OCI-LY7 (cell line): ENCODE measurements around the gene TPT1. TPM values are rescaled to one million over a fixed set of nuclear protein-coding genes. Genes with fewer than 3 reads are reported as not detected.
"Not testable (repeated sequence)": the region's sequence is repeated elsewhere in the genome, so short reads cannot be mapped to it uniquely, and the experiment has no call there.

Experiments used
- BruUV-seq: library from RNA; stranded (reverse); fragments of 400-500 nt; replicated peaks from 2 replicates; lab custom pipeline; 2021; lab: Mats Ljungman, UMichigan
- CTCF ChIA-PET: fragments of 300-600 bp; sonication (Branson Sonifier 250); formaldehyde crosslinking; loops from one replicate; lab custom pipeline; 2022; ENCODE audit warnings: antibody characterized with exemption; ENCODE audit not compliant: unreplicated experiment; lab: Charles Lee
- POLR2A ChIA-PET: fragments of 300-600 bp; sonication (Branson Sonifier 250); formaldehyde crosslinking; loops from one replicate; lab custom pipeline; 2022; ENCODE audit warnings: antibody characterized with exemption; lab: Charles Lee
- DNase-seq: peaks from one replicate; pipeline ENCODE4 v3.0.0-alpha.2; 2015; ENCODE audit warnings: low spot score
- H2AFZ ChIP-seq: fragments of 200-600 bp; sonication (generic), shearing (Covaris generic); 2 replicates; pipeline ENCODE4 v1.6.1; 2014; ENCODE audit warnings: mild to moderate bottlenecking, antibody characterized with exemption, low read length, moderate library complexity
- H3K27ac ChIP-seq: fragments of 200-600 bp; sonication (generic); 2 replicates; pipeline ENCODE4 v1.5.1; 2014; ENCODE audit warnings: mixed run types, low read depth, mild to moderate bottlenecking, moderate library complexity, low read length, inconsistent platforms; ENCODE audit not compliant: poor library complexity, severe bottlenecking
- H3K36me3 ChIP-seq: fragments of 200-600 bp; sonication (generic); 2 replicates; pipeline ENCODE4 v1.6.1; 2014; ENCODE audit warnings: mild to moderate bottlenecking, antibody characterized with exemption, low read length, moderate library complexity, mixed read lengths; ENCODE audit not compliant: insufficient read depth
- H3K4me1 ChIP-seq: fragments of 200-600 bp; sonication (generic); 2 replicates; pipeline ENCODE4 v1.5.1; 2014; ENCODE audit warnings: mild to moderate bottlenecking, low read length; ENCODE audit not compliant: insufficient read depth, poor library complexity, severe bottlenecking
- H3K4me2 ChIP-seq: fragments of 200-600 bp; sonication (generic); 2 replicates; pipeline ENCODE4 v1.6.1; 2014; ENCODE audit warnings: mild to moderate bottlenecking, low read length
- H3K4me3 ChIP-seq: fragments of 200-600 bp; sonication (generic); 2 replicates; pipeline ENCODE4 v1.5.1; 2014; ENCODE audit warnings: mild to moderate bottlenecking, low read depth, low read length; ENCODE audit not compliant: poor library complexity, severe bottlenecking
- H3K79me2 ChIP-seq: fragments of 200-600 bp; sonication (generic); 2 replicates; pipeline ENCODE4 v1.6.1; 2016; ENCODE audit warnings: low read depth, mild to moderate bottlenecking, low read length, moderate library complexity, mixed read lengths; ENCODE audit not compliant: insufficient read depth
- H3K9me2 ChIP-seq: fragments of 200-600 bp; sonication (generic); 2 replicates; pipeline ENCODE4 v1.6.1; 2016; ENCODE audit warnings: mild to moderate bottlenecking, low read length, mixed read lengths; ENCODE audit not compliant: insufficient read depth
- H3K9me3 ChIP-seq: fragments of 200-600 bp; sonication (generic); 2 replicates; pipeline ENCODE4 v1.6.1; 2014; ENCODE audit warnings: mild to moderate bottlenecking, mixed run types, low read length, mixed read lengths
- H4K20me1 ChIP-seq: fragments of 200-600 bp; sonication (generic); 2 replicates; pipeline ENCODE4 v1.6.1; 2014; ENCODE audit warnings: mild to moderate bottlenecking, antibody characterized with exemption, low read length, moderate library complexity, mixed read lengths; ENCODE audit not compliant: insufficient read depth
- EZH2phosphoT487 ChIP-seq: fragments of 200-600 bp; sonication (generic); IDR thresholded peaks from 2 replicates; pipeline ENCODE4 v1.6.1; 2018; ENCODE audit warnings: low read depth, borderline replicate concordance, mild to moderate bottlenecking, mixed run types, antibody characterized with exemption, low read length, moderate library complexity, mixed read lengths
- intact Hi-C: fragments of 100-400 bp; cut with micrococcal nuclease; formaldehyde crosslinking; loops from one replicate; pipeline ENCODE4 v1.10.0; 2022; ENCODE audit not compliant: unreplicated experiment
- total RNA-seq, 2 experiments: library from RNA; depleted of rRNA in 1 of 2; stranded (reverse); fragments of >200 nt in 1 of 2; shearing (Covaris generic) in 1 of 2; gene quantifications; 2 replicates each; pipeline ENCODE4 v1.2.3, GENCODE V29; 2014 to 2022
- TF ChIP-seq, protein P1 (sequence below): fragments of 200-600 bp; sonication (generic); conservative IDR thresholded peaks from 2 replicates; pipeline ENCODE4 v1.5.1; 2014; ENCODE audit warnings: mild to moderate bottlenecking, antibody characterized with exemption, low read length, moderate library complexity, mixed read lengths

TPT1 gene
- total RNA-seq, 2 experiments from 2014 or later: 1,996 to 2,337 TPM

DNA sequence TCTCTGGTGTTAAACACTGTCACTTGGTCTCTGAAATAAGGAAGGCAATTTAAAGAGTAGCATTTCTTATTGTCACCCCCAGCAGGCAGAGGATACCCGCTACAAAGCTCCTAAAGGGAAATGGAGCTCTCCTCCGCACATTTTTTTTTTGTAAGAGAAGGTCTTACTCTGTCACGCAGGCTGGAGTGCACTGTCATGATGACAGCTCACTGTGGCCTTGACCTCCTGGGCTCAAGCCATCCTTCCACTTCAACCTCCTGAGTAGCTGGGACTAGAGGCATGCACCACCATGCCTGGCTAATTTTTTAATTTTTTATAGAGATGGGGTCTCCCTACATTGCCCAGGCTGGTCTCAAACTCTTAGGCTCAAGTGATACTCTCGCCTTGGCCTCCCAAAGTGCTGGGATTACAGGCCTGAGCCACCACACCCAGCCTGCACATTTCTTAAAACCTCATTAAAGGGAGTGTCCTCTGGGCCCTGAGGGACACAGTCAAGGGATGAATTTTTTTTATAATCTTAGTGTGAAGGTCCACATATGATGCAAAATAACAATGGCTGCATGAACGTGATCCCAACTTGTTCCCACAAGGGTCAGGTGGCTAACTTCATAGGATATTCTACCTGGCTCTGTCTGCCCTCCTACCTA lies 45.0 kb upstream of the TPT1 start:
- DNase-seq: no peak
- no peak overlapping the region for H3K4me3 ChIP-seq
- no peak overlapping the region for H3K27ac ChIP-seq
- H2AFZ ChIP-seq: no peak overlapping the region
- ChIA-PET POLR2A (interaction anchor here (0.8 kb wide), 1 partner anchor 56 kb away, joined by 3 read pairs; no protein-coding TSS in a partner anchor), CTCF (no interaction called here)
- no peaks in the 10 kb centered on the region for H3K79me2 ChIP-seq
- intact Hi-C loops: no loop called here
- H3K9me3 ChIP-seq: no peaks in the 10 kb centered on the region
- no peaks in the 10 kb centered on the region for H3K36me3 ChIP-seq
- TF ChIP-seq EZH2phosphoT487: no peak
- TF ChIP-seq, protein P1, sequence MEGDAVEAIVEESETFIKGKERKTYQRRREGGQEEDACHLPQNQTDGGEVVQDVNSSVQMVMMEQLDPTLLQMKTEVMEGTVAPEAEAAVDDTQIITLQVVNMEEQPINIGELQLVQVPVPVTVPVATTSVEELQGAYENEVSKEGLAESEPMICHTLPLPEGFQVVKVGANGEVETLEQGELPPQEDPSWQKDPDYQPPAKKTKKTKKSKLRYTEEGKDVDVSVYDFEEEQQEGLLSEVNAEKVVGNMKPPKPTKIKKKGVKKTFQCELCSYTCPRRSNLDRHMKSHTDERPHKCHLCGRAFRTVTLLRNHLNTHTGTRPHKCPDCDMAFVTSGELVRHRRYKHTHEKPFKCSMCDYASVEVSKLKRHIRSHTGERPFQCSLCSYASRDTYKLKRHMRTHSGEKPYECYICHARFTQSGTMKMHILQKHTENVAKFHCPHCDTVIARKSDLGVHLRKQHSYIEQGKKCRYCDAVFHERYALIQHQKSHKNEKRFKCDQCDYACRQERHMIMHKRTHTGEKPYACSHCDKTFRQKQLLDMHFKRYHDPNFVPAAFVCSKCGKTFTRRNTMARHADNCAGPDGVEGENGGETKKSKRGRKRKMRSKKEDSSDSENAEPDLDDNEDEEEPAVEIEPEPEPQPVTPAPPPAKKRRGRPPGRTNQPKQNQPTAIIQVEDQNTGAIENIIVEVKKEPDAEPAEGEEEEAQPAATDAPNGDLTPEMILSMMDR: no peak
- no peaks in the 10 kb centered on the region for H3K9me2 ChIP-seq
- H3K4me1 ChIP-seq: no peaks in the 10 kb centered on the region
- H4K20me1 ChIP-seq: no peaks in the 10 kb centered on the region
- BruUV-seq: no TSS peak
- no peak overlapping the region for H3K4me2 ChIP-seq

- TF ChIP-seq, protein P1: no peak
- no peak for TF ChIP-seq EZH2phosphoT487
- Histone ChIP-seq H3K9me3 (no peaks in the 10 kb centered on the region), H4K20me1 (no peaks in the 10 kb centered on the region), H3K36me3 (no peaks in the 10 kb centered on the region), H3K9me2 (no peaks in the 10 kb centered on the region), H3K79me2 (no peaks in the 10 kb centered on the region), H2AFZ (no peak overlapping the region), H3K4me1 (no peaks in the 10 kb centered on the region), H3K27ac (no peak overlapping the region), H3K4me3 (no peak overlapping the region), H3K4me2 (no peak overlapping the region)
- ChIA-PET POLR2A (no interaction called here), CTCF (interaction anchor here (0.7 kb wide), 1 partner anchor 8 kb away, joined by 3 read pairs; no protein-coding TSS in a partner anchor)
- intact Hi-C loops: no loop called here
- DNase-seq: no peak
- BruUV-seq: no TSS peak
Measured at GRCh38 chr13:45385320-45385719, 44.3 kb upstream of the TPT1 start.

DNA sequence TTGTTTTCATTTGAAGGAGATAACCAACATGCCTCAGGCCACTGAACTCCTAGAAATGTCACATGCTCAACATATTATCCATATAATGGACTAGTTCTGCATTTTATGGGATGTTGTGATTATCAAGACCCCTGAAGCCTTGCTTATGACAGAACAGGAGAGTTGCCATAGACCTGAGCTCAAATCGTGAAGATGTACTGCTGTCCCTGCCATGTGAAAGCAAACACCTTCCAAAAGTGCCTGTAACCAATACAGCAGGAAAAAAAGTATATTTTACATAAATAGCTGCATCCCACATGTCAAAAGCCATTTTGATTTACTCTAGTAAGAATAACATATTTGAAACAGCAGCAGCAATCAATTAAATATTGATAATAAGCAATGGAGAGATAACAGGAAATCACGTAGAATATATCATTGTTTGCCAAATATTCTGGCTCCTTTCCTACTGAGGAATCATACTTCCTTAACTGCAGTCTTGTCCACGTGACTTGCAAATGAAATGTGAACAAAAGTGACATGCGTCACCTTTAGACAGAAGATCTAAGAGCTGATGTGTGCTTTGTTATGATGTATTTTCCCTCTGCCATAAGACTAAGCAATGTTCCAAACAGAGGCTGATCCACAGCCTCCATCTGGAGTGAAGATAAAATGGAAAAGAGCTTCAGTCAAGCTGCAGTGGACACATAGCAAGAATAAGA lies 43.6 kb upstream of the TPT1 start:
- Histone ChIP-seq H3K9me3 (no peaks in the 10 kb centered on the region), H4K20me1 (no peaks in the 10 kb centered on the region), H3K79me2 (no peaks in the 10 kb centered on the region), H3K9me2 (no peaks in the 10 kb centered on the region), H2AFZ (no peak overlapping the region), H3K4me3 (no peak overlapping the region), H3K27ac (no peak overlapping the region), H3K36me3 (no peaks in the 10 kb centered on the region), H3K4me1 (no peaks in the 10 kb centered on the region), H3K4me2 (no peak overlapping the region)
- CTCF ChIA-PET: interaction anchor here (0.7 kb wide), 1 partner anchor 9 kb away, joined by 3 read pairs; no protein-coding TSS in a partner anchor
- POLR2A ChIA-PET: no interaction called here
- intact Hi-C loops: no loop called here
- no peak for TF ChIP-seq EZH2phosphoT487
- TF ChIP-seq, protein P1: no peak
- no TSS peak for BruUV-seq
- no peak for DNase-seq

DNA sequence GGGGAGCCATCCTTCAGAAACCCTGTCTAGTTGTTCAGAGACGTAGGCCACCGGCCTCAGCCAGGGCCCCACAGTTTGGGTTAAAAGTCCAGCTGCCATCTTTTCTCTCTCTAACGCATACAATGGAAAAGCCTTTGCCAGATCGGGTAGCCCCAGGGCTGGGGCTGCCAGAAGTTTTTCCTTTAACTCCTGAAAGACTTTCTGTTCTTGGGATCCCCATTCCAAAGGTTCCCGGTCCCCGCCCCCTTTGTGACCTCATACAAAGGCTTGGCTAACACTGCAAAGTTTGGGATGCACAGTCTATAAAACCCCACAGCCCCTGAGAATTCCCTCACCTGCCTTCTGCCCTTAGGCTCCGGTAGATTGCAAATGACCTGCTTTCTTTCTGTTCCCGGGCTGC lies 41.8 kb upstream of the TPT1 start:
- POLR2A ChIA-PET: interaction anchor here (0.6 kb wide), 1 partner anchor 15 kb away, joined by 3 read pairs; no protein-coding TSS in a partner anchor
- BruUV-seq: not testable (repeated sequence)

More for the DNA sequence above, 41.8 kb upstream of the TPT1 start:
- H3K36me3 ChIP-seq, H3K4me3 ChIP-seq, intact Hi-C loops, H3K79me2 ChIP-seq, H3K4me1 ChIP-seq, H2AFZ ChIP-seq, H3K27ac ChIP-seq, H3K9me3 ChIP-seq, H3K4me2 ChIP-seq, DNase-seq, H4K20me1 ChIP-seq, CTCF ChIA-PET, H3K9me2 ChIP-seq: not testable (repeated sequence)
